ENCODE measurements around the gene PIK3R5. TPM values are rescaled to one million over a fixed set of nuclear protein-coding genes. Genes with fewer than 3 reads are reported as not detected.

PIK3R5 gene
- total and polyA plus RNA-seq, 12 donors: 0.66 to 10.1 (median 2.2) TPM

DNA sequence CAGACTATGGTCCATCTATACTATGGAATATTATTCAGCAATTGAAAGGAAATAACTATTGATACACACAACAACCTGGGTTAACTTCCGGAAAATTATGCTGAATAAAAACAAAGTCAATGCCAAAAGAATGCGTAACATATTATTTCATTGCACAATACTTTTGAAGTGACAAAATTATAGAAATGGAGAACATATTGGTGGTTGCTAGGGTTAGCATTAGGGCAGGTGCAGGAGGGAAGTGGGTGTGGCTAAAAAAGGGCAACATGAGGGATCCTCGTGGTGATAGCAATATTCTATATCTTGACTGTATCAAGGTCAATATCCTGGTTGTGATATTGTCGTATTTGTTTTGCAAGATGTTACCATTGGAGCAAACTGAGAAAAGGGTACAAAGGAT lies 34.9 kb downstream of the PIK3R5 start:
- peaks cover 0 to 28% (median 4%) of the 10 kb centered on the region in 7 donors for H3K27me3 ChIP-seq
- ATAC-seq: no peak
- H3K9me3 ChIP-seq: peaks cover 0 to 50% (median 26%) of the 10 kb centered on the region in 11 donors
- H3K4me3 ChIP-seq: no peak overlapping the region
- intact Hi-C loops (cut with DNase I): no loop called here
- peaks cover 0 to 10% (median 0%) of the 10 kb centered on the region in 9 donors for H3K36me3 ChIP-seq
- DNase-seq: no peak
- H3K4me1 ChIP-seq: peaks cover 0 to 39% (median 0%) of the 10 kb centered on the region in 9 donors
- TF ChIP-seq, protein P1, sequence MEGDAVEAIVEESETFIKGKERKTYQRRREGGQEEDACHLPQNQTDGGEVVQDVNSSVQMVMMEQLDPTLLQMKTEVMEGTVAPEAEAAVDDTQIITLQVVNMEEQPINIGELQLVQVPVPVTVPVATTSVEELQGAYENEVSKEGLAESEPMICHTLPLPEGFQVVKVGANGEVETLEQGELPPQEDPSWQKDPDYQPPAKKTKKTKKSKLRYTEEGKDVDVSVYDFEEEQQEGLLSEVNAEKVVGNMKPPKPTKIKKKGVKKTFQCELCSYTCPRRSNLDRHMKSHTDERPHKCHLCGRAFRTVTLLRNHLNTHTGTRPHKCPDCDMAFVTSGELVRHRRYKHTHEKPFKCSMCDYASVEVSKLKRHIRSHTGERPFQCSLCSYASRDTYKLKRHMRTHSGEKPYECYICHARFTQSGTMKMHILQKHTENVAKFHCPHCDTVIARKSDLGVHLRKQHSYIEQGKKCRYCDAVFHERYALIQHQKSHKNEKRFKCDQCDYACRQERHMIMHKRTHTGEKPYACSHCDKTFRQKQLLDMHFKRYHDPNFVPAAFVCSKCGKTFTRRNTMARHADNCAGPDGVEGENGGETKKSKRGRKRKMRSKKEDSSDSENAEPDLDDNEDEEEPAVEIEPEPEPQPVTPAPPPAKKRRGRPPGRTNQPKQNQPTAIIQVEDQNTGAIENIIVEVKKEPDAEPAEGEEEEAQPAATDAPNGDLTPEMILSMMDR (IDR thresholded peaks at IDR 0.05): no peak
- WGBS, 2 donors: 80 to 90% methylated on average over 4 of the region's 4 CpGs
- peak overlapping the region in 1 of 10 donors; percentile 34 for H3K27ac ChIP-seq

DNA sequence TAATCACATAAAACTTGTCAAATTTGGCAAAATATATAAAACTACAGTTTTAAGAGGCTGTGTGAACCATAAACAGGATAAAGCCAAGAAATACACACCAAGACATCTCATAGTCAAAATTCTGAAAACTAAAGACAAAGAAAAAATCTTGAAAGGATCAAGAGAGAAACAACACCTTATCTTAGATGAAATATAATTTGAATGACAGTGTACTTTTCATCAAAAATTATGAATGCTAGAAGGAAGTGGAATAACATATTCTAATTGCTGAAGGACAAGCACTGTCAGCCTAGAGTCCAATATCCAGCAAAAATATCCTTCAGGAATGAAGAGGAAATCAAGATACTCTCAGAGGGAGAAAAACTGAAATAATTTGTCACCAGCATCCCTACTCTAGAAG lies 37.2 kb downstream of the PIK3R5 start:
- intact Hi-C loops (cut with DNase I): no loop called here
- ATAC-seq (no peak), DNase-seq (no peak)
- Histone ChIP-seq H3K4me1 (peaks cover 0 to 19% (median 0%) of the 10 kb centered on the region in 9 donors), H3K4me3 (no peak overlapping the region), H3K27ac (no peak overlapping the region), H3K36me3 (peaks cover 0 to 10% (median 0%) of the 10 kb centered on the region in 9 donors), H3K27me3 (peaks cover 0 to 38% (median 5%) of the 10 kb centered on the region in 7 donors), H3K9me3 (peaks cover 0 to 50% (median 26%) of the 10 kb centered on the region in 11 donors)
- TF ChIP-seq, protein P1 (IDR thresholded peaks at IDR 0.05): no peak

GRCh38 chr17:8927395-8927794 lies 38.1 kb downstream of the PIK3R5 start:
- H3K27ac ChIP-seq: no peak overlapping the region
- H3K4me3 ChIP-seq: no peak overlapping the region
- H3K27me3 ChIP-seq: peaks cover 0 to 38% (median 6%) of the 10 kb centered on the region in 7 donors
- intact Hi-C loops (cut with DNase I): no loop called here
- ATAC-seq: no peak
- TF ChIP-seq, protein P1 (IDR thresholded peaks at IDR 0.05): no peak
- peaks cover 0 to 10% (median 0%) of the 10 kb centered on the region in 9 donors for H3K36me3 ChIP-seq
- no peak for DNase-seq
- peaks cover 0 to 23% (median 0%) of the 10 kb centered on the region in 9 donors for H3K4me1 ChIP-seq
- 89 to 91% methylated on average over 3 of the region's 3 CpGs for WGBS, 2 donors
- H3K9me3 ChIP-seq: peaks cover 0 to 49% (median 26%) of the 10 kb centered on the region in 11 donors

GRCh38 chr17:8925808-8926207 lies 39.7 kb downstream of the PIK3R5 start:
- no peak for DNase-seq
- TF ChIP-seq, protein P1 (IDR thresholded peaks at IDR 0.05): no peak
- ATAC-seq: no peak
- Histone ChIP-seq H3K9me3 (peaks cover 0 to 43% (median 26%) of the 10 kb centered on the region in 11 donors), H3K27me3 (peaks cover 0 to 29% (median 6%) of the 10 kb centered on the region in 7 donors), H3K4me3 (no peak overlapping the region), H3K4me1 (peaks cover 0 to 24% (median 0%) of the 10 kb centered on the region in 9 donors), H3K27ac (no peak overlapping the region), H3K36me3 (peaks cover 0 to 10% (median 0%) of the 10 kb centered on the region in 9 donors)
- WGBS, 2 donors: 81 to 84% methylated on average over 4 of the region's 4 CpGs
- intact Hi-C loops (cut with DNase I): no loop called here
